ENCODE measurements around the gene ZNF615. TPM values are rescaled to one million over a fixed set of nuclear protein-coding genes. Genes with fewer than 3 reads are reported as not detected.
"Not testable (repeated sequence)": the region's sequence is repeated elsewhere in the genome, so short reads cannot be mapped to it uniquely, and the experiment has no call there.

Gene ZNF615
- polyA plus RNA-seq: 1 to 10 TPM; 1.9 to 8.6 (median 2.8) TPM
- long read RNA-seq, donor 1, partial matches to known transcripts: 0 of 1 reads
- long read RNA-seq, donor 1, other reads (novel, unspliced or antisense): 0 of 1 reads
- long read RNA-seq, donor 2: 0 reads
- long read RNA-seq, donor 3: 0 reads
- long read RNA-seq, donor 4: 0 reads
- long read RNA-seq, donor 5: 0 reads
- long read RNA-seq, donor 6: 0 reads
- long read RNA-seq, donor 7, full-length matches to known transcripts: 3 of 3 reads
- long read RNA-seq, donor 7, partial matches to known transcripts: 0 of 3 reads
- long read RNA-seq, donor 7, other reads (novel, unspliced or antisense): 0 of 3 reads
- long read RNA-seq, donor 8: 0 reads
- long read RNA-seq, donor 9: 0 reads
- long read RNA-seq, donor 10, partial matches to known transcripts: 0 of 1 reads
- long read RNA-seq, donor 10, other reads (novel, unspliced or antisense): 0 of 1 reads

DNA sequence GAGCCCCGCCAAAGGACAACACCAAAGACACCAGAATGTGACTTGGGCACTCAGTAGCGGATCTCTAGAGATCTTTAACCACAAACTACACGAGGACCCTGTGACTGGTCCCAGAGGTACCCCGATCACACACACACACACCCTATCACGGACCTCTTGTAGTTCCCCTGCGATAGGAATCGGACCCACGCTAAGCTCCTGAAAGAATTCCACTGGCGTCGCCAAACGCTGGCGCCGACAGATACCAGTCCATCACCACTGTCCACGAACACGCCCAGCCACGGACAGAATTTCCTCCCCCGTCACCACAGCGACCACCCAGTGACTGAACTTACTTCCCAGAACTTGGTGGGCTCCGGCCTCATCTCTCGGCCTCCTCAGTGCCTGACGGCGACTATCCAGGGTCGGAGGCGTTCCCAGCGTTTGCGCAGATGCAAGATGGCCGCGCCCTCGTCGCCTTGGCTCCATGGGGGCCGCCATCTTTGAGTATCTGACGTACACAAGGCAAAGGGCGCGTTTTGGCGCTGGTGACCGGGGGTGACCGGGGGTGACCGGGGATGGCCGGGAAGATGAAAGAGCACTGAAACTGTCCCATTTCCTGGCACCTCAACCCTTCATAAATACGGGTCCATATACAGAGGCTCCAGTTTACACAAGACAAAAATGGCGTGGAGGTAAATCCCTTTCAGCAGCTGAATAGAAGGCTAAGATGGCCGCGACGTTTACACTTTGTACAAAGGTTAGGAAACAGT is at the start of gene ZNF615:
TSS of gene ZNF615 (minus strand) at position 406 of the 752 bp plus-strand sequence. CDS start 4,500 bp downstream, outside the sequence.
- DNase-seq: peak; percentile 90 to 97
- H3K36me3 ChIP-seq (ENCODE audit: control insufficient read depth in 3 of 3, insufficient read depth in 2 of 3, low read depth in 1 of 3, low read length in 3 of 3): peaks cover 9 to 16% (median 10%) of the 10 kb centered on the region in 3 donors
- peak within 1 kb of the TSS; percentile 78 to 89 (median 87) for H3K4me3 ChIP-seq (ENCODE audit: low read depth in 1 of 3, low read length in 3 of 3)
- H3K9me3 ChIP-seq (ENCODE audit: control insufficient read depth in 2 of 2, insufficient read depth in 1 of 2, low read depth in 1 of 2, low read length in 1 of 2): peaks cover 4 to 52% of the 10 kb centered on the region in 2 donors
- peak within 1 kb of the TSS; percentile 64 to 95 (median 73) for H3K27ac ChIP-seq (ENCODE audit: low read depth in 1 of 3, low read length in 2 of 3)
- WGBS, 3 donors: 1% methylated on average over 44 of the region's 44 CpGs
- FAIRE-seq: no peak
- H3K4me1 ChIP-seq (ENCODE audit: control insufficient read depth in 3 of 3, insufficient read depth in 2 of 3, low read depth in 1 of 3, low read length in 2 of 3): peaks cover 0 to 3% (median 3%) of the 10 kb centered on the region in 3 donors
- H3K27me3 ChIP-seq (ENCODE audit: control insufficient read depth in 3 of 3, insufficient read depth in 3 of 3, low read length in 3 of 3): no peaks in the 10 kb centered on the region

GRCh38 chr19:52056480-52056879 is 48.5 kb upstream of the ZNF615 start:
- not testable (repeated sequence) for H3K4me3 ChIP-seq (ENCODE audit: low read depth in 1 of 3, low read length in 3 of 3); H3K27me3 ChIP-seq (ENCODE audit: control insufficient read depth in 3 of 3, insufficient read depth in 3 of 3, low read length in 3 of 3); H3K27ac ChIP-seq (ENCODE audit: low read depth in 1 of 3, low read length in 2 of 3); H3K4me1 ChIP-seq (ENCODE audit: control insufficient read depth in 3 of 3, insufficient read depth in 2 of 3, low read depth in 1 of 3, low read length in 2 of 3); H3K36me3 ChIP-seq (ENCODE audit: control insufficient read depth in 3 of 3, insufficient read depth in 2 of 3, low read depth in 1 of 3, low read length in 3 of 3); FAIRE-seq; DNase-seq
- peaks cover 2 to 42% of the 10 kb centered on the region in 2 donors for H3K9me3 ChIP-seq (ENCODE audit: control insufficient read depth in 2 of 2, insufficient read depth in 1 of 2, low read depth in 1 of 2, low read length in 1 of 2)
- 89 to 91% (median 90%) methylated on average over 3 of the region's 3 CpGs for WGBS, 3 donors

- not testable (repeated sequence) for H3K4me3 ChIP-seq (ENCODE audit: low read depth in 1 of 3, low read length in 3 of 3); DNase-seq; H3K4me1 ChIP-seq (ENCODE audit: control insufficient read depth in 3 of 3, insufficient read depth in 2 of 3, low read depth in 1 of 3, low read length in 2 of 3); H3K36me3 ChIP-seq (ENCODE audit: control insufficient read depth in 3 of 3, insufficient read depth in 2 of 3, low read depth in 1 of 3, low read length in 3 of 3); FAIRE-seq; H3K27me3 ChIP-seq (ENCODE audit: control insufficient read depth in 3 of 3, insufficient read depth in 3 of 3, low read length in 3 of 3); H3K27ac ChIP-seq (ENCODE audit: low read depth in 1 of 3, low read length in 2 of 3)
- WGBS, 3 donors: 54 to 100% (median 82%) methylated on average over 1 of the region's 1 CpG
- peaks cover 0 to 27% of the 10 kb centered on the region in 2 donors for H3K9me3 ChIP-seq (ENCODE audit: control insufficient read depth in 2 of 2, insufficient read depth in 1 of 2, low read depth in 1 of 2, low read length in 1 of 2)
These were observed 43.7 kb upstream of the ZNF615 start for GRCh38 chr19:52051736-52052135.

DNA sequence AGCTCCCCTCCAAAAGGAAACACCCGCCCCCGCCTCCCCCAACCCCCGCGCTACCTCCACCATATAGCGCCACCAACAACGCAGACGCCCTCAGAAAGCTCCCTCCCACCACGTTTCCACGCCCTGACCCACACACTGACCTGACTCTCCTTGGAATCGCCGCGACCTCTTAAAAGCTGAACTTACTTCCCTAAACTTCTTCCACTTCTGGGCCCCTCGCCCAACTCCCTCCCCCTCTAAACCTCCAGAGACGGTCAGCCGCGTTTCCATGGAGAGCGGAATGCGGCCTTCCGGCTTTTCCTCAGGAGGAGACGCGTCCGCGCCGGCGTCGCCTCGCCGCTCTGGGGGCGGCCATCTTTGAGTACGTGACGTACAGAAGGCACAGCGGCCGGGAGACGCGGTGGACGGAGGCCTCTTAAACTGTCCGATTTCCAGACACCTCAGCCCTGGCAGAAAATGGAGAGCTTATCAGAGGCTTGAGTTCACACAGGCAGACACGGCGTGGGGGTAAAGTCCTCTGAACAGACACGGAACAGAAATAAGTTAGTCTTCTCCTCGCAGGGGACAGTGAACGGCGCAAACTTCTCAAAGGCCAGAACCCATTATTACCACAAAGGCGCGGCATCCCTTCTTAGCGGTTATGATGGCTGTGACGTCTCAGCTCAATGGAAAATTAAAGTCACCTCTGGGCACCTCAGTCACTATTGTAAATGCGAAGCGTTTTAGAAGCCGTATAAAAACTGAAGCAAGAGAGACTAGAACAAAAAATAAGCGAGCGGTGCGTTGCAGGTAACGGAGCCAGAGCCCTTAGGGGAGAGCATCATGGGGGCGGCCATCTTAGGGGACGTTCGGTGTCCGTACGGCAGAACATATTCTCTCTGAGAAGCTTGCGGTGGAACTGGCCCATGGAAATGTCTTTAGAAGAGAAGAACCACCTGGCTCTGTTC is 40.8 kb upstream of the ZNF615 start, which contains the start of gene ZNF432:
TSS of gene ZNF432 (minus strand) at position 284 of the 947 bp plus-strand sequence. CDS start 1,970 bp downstream, outside the sequence.
- H3K9me3 ChIP-seq (ENCODE audit: control insufficient read depth in 2 of 2, insufficient read depth in 1 of 2, low read depth in 1 of 2, low read length in 1 of 2): peaks cover 0 to 35% of the 10 kb centered on the region in 2 donors
- H3K4me1 ChIP-seq (ENCODE audit: control insufficient read depth in 3 of 3, insufficient read depth in 2 of 3, low read depth in 1 of 3, low read length in 2 of 3): peaks cover 0 to 2% (median 2%) of the 10 kb centered on the region in 3 donors
- peak within 1 kb of the TSS; percentile 64 to 68 (median 65) for H3K4me3 ChIP-seq (ENCODE audit: low read depth in 1 of 3, low read length in 3 of 3)
- WGBS, 3 donors: 0 to 1% (median 0%) methylated on average over 60 of the region's 60 CpGs
- H3K36me3 ChIP-seq (ENCODE audit: control insufficient read depth in 3 of 3, insufficient read depth in 2 of 3, low read depth in 1 of 3, low read length in 3 of 3): peaks cover 8 to 10% (median 9%) of the 10 kb centered on the region in 3 donors
- FAIRE-seq (no peak), DNase-seq (peak; percentile 89 to 98)
- peak within 1 kb of the TSS; percentile 91 to 100 (median 92) for H3K27ac ChIP-seq (ENCODE audit: low read depth in 1 of 3, low read length in 2 of 3)
- H3K27me3 ChIP-seq (ENCODE audit: control insufficient read depth in 3 of 3, insufficient read depth in 3 of 3, low read length in 3 of 3): no peaks in the 10 kb centered on the region

GRCh38 chr19:52039169-52039568 is 31.2 kb upstream of the ZNF615 start:
- H3K4me1 ChIP-seq (ENCODE audit: control insufficient read depth in 3 of 3, insufficient read depth in 2 of 3, low read depth in 1 of 3, low read length in 2 of 3): no peaks in the 10 kb centered on the region
- H3K9me3 ChIP-seq (ENCODE audit: control insufficient read depth in 2 of 2, insufficient read depth in 1 of 2, low read depth in 1 of 2, low read length in 1 of 2): peaks cover 6 to 55% of the 10 kb centered on the region in 2 donors
- peaks cover 31 to 60% (median 32%) of the 10 kb centered on the region in 3 donors for H3K36me3 ChIP-seq (ENCODE audit: control insufficient read depth in 3 of 3, insufficient read depth in 2 of 3, low read depth in 1 of 3, low read length in 3 of 3)
- no peaks in the 10 kb centered on the region for H3K27me3 ChIP-seq (ENCODE audit: control insufficient read depth in 3 of 3, insufficient read depth in 3 of 3, low read length in 3 of 3)
- H3K27ac ChIP-seq (ENCODE audit: low read depth in 1 of 3, low read length in 2 of 3): no peak overlapping the region
- H3K4me3 ChIP-seq (ENCODE audit: low read depth in 1 of 3, low read length in 3 of 3): no peak overlapping the region
- 97 to 98% (median 97%) methylated on average over 4 of the region's 4 CpGs for WGBS, 3 donors
- no peak for FAIRE-seq
- no peak for DNase-seq

DNA sequence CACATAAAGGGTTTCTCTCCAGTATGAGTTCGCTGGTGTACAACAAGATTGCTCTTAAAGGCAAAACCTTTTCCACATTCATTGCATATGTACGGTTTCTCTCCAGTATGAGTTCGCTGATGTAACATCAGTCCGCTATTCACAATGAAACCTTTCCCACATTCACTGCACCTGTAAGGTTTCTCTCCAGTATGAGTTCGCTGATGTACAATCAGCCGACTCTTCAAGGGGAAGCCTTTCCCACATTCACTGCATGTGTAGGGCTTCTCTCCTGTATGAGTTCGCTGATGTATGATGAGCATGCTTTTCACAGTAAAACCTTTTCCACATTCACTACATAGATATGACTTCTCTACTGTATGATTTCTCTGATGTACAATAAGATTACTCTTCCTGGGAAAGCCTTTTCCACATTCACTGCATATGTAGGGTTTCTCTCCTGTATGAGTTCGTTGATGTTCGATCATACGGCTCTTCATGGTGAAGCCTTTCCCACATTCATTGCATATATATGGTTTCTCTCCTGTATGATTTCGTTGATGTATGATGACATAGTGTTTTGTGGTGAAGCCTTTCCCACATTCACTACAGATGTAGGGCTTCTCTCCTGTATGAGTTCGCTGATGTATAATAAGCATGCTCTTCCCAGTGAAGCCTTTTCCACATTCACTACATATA is 26.2 kb upstream of the ZNF615 start:
- Histone ChIP-seq H3K4me1 (ENCODE audit: control insufficient read depth in 3 of 3, insufficient read depth in 2 of 3, low read depth in 1 of 3, low read length in 2 of 3) (no peaks in the 10 kb centered on the region), H3K27ac (ENCODE audit: low read depth in 1 of 3, low read length in 2 of 3) (no peak overlapping the region), H3K27me3 (ENCODE audit: control insufficient read depth in 3 of 3, insufficient read depth in 3 of 3, low read length in 3 of 3) (peaks cover 0 to 3% (median 0%) of the 10 kb centered on the region in 3 donors), H3K9me3 (ENCODE audit: control insufficient read depth in 2 of 2, insufficient read depth in 1 of 2, low read depth in 1 of 2, low read length in 1 of 2) (peaks cover 12 to 66% of the 10 kb centered on the region in 2 donors), H3K36me3 (ENCODE audit: control insufficient read depth in 3 of 3, insufficient read depth in 2 of 3, low read depth in 1 of 3, low read length in 3 of 3) (peaks cover 16 to 39% (median 28%) of the 10 kb centered on the region in 3 donors), H3K4me3 (ENCODE audit: low read depth in 1 of 3, low read length in 3 of 3) (peak overlapping the region in 1 of 3 donors; percentile 0)
- DNase-seq (no peak), FAIRE-seq (no peak)
- WGBS, 3 donors: 97 to 99% (median 98%) methylated on average over 12 of the region's 12 CpGs

DNA sequence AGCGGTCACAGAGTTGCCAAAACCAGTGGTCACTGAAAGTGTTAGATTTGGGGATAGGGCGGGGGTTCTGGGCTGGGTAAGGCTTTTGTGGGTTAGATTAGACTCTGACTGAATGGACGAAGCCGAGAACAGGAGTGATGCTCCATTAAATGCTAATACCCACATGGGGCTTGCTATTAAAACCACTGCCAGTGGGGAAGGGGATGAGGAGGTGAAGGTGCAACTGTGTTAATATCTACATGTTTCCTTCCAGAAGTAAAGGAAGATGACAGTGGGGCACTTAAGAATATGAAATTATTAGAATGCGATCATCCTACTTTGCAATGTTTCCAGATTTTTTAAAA is 20.7 kb upstream of the ZNF615 start:
- Histone ChIP-seq H3K4me1 (ENCODE audit: control insufficient read depth in 3 of 3, insufficient read depth in 2 of 3, low read depth in 1 of 3, low read length in 2 of 3) (peaks cover 0 to 2% (median 0%) of the 10 kb centered on the region in 3 donors), H3K27me3 (ENCODE audit: control insufficient read depth in 3 of 3, insufficient read depth in 3 of 3, low read length in 3 of 3) (no peaks in the 10 kb centered on the region), H3K27ac (ENCODE audit: low read depth in 1 of 3, low read length in 2 of 3) (peak overlapping the region; percentile 93 to 95 (median 95)), H3K36me3 (ENCODE audit: control insufficient read depth in 3 of 3, insufficient read depth in 2 of 3, low read depth in 1 of 3, low read length in 3 of 3) (peaks cover 14 to 23% (median 18%) of the 10 kb centered on the region in 3 donors), H3K4me3 (ENCODE audit: low read depth in 1 of 3, low read length in 3 of 3) (peak overlapping the region in 2 of 3 donors; percentile 54 to 86), H3K9me3 (ENCODE audit: control insufficient read depth in 2 of 2, insufficient read depth in 1 of 2, low read depth in 1 of 2, low read length in 1 of 2) (peaks cover 6 to 50% of the 10 kb centered on the region in 2 donors)
- DNase-seq (no peak), FAIRE-seq (no peak)
- 15 to 22% (median 19%) methylated on average over 5 of the region's 5 CpGs for WGBS, 3 donors
